HG03575 (cell line): ENCODE data around the gene AOC1.

ENCODE experiments used
- ATAC-seq: cut with Tn5 transposase; IDR thresholded peaks from one replicate; pipeline ENCODE4 v1.9.1; 2021; ENCODE audit not compliant: unreplicated experiment, insufficient number of reproducible peaks, low FRiP score; ENCODE audit errors: extremely low read depth

Gene AOC1

DNA sequence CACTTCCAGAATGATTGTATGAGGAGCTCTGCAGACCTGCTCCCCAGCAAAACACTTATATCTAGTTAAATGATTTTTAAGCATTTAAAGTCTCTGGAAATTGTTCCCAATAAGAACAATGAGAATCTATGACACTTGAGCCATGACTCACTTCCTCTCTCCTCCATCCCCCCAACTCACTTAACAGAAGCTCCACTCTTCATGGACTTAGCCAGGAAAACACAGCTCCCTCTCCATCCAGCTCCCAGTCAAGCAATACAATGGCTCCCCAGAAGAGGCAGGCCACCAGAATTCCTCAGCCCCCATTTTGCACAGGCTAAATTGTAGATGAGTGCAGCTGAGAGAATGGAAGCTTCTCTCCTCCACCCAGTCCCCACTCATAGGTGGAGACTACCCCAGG, 27.0 kb downstream of the AOC1 start:
- no peak for ATAC-seq

DNA sequence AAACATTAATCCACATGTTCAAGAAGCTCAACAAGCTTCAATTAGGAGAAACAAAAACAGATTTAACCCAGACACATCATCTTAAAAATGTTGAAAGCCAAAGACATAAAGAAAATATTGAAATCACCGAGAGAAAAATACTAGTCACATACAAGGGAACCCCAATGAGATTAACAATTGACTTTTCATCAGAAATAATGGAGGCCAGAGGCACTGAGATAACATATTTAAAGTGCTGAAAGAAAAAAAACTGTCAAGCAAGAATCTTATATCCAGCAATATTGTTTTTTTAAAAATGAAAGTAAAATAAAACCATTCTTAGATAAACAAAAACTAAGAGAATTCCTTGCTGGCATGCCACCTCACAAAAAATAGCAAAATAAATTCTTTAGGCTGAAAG, 28.9 kb downstream of the AOC1 start:
- ATAC-seq, result no peak

DNA sequence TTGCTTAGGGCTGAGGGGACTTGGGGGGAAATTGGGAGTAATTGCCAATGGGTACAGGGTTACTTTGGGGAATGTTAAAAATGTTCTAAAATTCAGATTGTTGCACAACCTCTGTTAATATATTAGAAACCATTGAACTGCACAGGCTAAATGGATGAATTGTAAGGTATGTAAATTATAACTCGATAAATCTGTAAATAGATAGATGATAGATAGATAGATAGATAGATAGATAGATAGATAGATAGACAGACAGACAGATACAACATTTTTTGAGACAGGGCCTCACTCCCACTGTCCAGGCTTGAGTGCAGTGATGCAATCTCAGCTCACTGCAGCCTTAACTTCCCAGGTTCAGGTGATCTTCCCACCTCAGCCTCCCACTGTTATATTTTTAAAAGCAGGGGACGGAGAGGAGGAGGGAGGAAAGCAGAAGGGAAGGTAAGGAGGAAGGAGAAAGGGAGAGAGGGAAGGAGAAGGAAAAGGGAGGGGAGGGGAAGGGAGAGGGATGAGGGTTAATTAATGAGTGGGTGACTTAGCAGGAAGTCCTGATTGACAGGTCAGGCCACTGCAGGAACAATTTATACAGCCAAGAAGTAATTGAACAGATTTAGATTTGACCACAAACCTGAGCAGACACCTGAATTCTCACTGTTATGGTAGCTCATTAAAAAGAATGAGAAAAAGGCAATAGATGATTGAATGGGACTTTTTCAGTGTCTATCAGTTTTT, 38.7 kb downstream of the AOC1 start:
- ATAC-seq, result no peak

DNA sequence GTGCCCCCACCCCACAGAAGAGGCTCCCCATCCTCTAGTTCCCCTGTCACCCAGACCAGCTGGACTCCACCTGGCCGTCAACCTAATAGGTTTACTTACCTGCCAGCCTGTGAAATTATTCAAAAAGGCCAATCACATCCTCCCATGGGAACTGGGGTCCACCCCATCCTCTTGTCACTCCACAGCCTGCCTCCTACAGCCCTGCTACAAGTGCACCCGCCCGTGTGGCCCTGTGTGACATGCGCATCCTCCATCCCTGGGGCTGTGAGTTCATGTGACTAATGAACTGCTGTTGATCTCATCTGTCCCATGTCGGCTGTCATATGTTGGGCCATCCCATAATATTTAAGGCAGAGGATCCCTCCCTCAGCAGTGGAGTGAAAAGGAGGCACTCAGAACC, 39.4 kb downstream of the AOC1 start:
- ATAC-seq, result no peak

DNA sequence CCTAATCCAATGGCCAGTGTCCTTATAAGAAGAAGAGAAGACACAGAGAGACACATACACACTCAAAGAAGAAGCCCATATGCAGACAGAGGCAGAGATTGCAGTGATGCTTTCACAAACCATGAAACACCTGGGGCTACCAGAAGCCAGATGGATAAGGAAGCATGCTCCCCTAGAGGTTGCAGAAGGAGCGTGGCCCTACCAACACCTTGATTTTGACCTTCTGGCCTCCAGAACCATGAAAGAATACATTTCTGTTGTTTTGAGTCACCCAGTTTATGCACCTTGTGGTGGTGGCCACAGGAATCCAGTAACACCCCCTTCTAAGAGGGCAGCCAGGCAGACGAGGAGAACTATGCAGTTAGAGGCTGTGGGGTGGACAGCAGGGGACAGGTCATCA, 43.5 kb downstream of the AOC1 start:
- ATAC-seq, result no peak

DNA sequence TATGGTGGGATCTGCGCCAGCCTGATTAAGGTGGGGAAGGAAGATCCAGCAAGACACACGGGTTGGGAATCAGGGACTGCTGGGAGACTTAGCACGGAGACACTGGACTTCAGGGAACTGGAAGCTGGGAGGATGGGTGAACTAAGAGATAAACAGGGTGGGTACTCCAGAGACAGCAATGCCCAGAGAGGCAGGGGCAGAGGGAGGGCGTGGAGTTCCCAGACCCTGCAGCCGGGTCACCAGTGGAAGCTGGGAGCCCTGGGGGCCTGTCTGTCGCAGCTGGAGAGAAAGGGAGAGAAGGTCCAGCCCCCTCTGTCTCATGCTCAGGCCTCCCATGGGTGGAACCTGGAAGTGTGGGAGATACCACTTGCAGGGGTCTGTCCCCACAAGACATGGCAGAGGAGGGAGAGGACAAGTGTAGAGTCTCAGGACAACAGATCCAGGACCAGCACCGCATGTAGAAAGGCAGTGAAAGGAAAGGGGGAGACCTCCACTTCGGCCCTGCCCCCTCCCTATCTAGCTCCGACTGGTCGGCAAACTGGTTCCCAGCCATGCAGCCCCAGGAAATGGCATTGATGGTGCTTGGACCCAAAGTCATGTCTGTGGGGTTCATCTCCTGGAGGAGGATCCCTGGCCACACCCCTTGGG, 44.4 kb downstream of the AOC1 start:
- ATAC-seq, result no peak

DNA sequence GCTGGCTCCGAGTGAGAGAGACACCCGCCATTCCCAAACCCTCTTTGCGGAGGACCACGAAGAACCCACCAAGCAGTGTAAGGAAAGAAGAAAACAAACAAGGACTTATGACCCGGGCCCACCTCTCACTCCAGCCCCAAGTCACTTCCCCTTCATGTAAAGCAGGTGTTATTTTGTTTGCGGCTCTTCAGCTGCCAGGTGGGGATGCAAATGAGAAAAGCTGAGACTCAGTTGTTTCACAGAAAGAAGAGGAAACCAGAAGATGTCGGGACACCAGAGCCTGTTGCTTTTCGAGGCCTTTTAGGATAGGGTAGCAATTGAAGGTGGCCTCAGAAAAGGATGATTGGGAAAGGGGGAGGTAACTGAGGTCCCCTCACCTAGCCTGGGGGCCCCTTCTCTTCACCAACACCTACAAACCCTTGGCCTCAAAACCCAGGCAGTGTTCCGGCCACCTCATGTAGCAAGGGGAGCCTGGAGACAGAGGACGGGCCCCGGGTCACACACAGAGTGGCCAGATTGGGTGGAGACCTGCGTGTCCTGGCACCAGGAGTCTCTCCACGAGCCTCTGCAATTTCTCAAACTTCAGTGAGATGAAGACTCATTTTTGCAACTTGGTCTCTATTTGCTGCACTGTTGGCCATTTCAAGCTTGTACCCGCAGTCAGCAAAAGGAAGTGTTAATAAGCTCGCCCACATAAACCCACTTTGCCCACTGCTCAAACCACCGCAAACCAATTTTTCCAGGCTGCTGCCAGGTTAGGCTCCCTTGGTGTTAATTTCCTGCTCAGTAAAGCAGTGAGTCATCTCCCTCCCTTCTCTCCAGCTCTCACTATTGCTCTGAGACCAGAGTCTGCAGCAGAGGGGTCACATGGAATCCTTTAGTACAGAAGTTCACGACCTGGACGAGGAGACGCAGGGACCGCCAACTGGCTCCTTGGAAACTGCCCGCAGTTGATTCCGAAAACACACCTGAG, 45.5 kb downstream of the AOC1 start:
- ATAC-seq, result no peak

DNA sequence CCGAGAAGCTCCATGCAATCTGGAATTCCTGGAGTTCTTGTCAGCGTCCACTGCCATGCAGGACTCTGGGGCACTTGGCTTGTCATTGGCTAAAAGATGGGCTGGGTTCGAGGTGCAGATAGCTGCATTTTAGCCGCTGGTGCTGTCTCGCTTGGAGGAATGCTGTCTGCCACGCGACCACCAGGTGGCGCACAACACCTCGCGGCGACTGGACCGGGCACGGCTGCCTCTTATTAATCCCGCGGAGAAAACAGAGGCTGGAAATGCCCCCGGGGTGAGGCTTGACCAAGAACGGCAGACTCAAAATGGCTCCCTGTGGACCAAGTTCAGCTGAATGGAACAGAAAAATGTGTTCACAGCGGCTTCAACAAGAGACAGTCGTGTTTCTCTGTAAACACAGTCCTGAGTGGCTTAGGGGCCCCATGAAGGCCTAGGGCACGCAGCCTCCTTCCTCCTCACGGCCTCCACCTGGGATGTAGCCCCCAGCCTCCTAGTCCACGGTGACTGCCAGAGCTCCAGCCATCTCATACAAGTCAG, 46.2 kb downstream of the AOC1 start:
- ATAC-seq, result no peak

DNA sequence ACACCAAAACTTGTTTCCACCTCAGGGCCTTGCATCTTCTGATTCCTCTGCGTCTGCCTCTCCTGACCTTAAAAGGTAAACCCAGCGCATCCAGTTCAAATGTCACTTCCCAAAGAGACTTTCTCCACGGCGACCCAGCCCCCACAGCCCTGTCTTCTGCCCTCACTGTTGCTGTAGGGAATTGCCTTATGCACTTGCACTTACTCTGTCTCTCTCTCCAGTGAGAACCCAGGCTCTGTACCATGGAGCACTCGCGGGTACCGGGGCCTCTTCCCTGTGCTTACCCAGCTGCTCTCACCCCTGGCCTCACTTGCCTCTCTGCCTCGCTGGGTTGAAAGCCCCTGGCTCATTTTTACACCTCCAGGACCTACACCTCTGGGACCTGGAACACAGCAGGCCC, 48.4 kb downstream of the AOC1 start:
- no peak for ATAC-seq

DNA sequence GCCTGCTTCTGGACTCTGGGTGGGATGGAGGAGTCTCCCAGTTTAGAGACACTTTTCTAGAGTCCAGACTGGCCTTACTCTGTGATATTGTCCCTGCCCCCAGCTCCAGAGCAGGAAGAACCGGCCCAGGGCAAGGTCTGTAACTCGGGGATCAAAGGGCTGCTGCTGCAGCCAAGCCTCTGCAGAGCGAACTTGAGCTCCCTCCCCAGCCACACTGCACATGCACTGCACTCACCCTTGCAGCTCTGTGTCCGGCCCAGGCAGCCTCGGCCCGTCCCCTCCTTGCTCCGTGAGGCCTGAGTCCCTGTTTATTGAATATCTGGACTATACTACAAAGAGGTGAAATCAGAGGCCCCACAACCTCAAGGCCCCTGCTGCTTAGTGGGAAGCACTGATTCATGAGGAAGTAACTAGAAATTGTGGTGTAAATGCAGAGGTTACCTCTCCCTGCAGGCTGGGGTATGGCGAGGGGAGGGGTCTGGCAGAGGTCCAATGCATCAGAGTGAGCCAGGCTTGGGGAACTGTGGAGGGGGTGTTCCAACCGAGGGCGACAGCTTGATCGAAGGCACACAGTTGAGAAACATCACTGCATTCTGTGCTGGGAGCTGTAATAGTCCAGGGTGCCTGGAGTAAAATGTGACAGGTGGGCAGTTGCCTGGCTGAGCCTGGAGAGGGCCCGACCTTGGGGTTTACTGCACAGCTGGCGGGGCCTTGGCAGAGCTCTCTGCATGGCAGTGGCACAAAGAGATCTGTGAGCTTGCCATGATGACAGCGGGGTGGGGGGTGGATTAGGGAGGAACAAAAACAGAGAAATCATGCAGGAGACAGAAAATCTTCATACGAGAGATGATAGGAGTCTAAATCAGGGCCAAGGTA, 49.1 kb downstream of the AOC1 start:
- no peak for ATAC-seq

DNA sequence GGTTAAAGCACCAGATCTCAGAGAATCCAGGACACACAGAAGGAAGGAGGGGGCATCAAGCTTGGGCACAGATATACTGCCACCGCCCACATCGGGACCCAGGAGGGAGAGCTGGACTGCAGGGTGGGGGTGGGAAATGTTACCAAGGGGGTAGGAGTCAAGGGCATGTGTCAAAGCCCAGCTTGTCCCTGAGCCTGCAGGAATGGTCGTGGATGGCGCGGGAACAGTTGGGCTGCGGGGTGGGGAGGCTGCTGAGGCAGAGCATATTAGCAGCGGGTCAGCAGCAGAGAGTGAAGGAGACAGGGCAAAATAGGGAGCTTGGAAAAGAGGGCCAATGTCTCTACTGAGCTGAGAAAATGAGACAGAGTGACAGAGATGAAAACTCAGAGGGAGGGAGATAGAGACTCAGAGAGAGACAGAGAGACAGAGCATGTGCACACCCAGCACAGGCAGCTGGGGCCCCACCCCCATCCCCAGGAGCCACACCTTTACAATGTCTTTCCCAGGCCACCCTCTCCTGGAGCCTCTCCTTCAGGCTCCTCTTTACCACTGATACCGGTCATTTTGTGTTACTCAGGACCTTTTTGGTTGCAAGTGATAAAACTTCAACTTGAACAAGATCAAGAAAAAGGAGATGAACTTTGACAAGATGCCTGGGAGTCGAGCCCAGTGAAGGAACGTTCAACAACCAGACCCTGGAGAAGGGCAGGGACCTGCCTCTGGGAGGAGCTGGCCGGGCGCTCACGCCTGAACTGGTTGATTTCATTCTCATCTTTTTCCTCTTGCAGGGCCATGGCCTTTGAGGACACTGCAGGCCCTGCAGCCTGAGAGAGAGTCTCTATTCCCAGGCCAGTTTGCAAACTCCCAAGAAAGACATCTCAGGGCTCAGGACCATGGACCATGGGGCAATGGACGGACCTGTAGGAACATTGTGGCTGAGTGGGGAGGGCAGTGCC, 50.0 kb downstream of the AOC1 start:
- no peak for ATAC-seq

DNA sequence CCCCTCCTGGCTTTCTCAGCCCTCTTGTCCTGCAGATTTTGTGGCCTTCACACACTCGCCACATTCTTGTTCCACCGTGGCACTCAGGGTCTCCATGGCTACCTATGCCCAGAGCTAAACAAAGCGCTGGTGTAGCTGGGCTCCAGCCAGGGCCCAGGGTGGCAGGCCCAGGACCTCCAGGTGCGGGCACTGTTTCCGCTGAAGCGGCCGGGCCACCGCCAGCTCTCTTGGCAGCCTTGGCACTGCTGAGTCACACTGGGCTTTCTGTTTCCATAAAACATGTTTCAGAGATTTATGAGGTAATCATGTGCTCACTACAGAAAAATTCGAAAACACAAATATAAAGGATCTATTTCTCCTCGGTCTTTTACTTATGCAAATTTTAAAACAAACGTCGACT, 51.3 kb downstream of the AOC1 start:
- no peak for ATAC-seq

DNA sequence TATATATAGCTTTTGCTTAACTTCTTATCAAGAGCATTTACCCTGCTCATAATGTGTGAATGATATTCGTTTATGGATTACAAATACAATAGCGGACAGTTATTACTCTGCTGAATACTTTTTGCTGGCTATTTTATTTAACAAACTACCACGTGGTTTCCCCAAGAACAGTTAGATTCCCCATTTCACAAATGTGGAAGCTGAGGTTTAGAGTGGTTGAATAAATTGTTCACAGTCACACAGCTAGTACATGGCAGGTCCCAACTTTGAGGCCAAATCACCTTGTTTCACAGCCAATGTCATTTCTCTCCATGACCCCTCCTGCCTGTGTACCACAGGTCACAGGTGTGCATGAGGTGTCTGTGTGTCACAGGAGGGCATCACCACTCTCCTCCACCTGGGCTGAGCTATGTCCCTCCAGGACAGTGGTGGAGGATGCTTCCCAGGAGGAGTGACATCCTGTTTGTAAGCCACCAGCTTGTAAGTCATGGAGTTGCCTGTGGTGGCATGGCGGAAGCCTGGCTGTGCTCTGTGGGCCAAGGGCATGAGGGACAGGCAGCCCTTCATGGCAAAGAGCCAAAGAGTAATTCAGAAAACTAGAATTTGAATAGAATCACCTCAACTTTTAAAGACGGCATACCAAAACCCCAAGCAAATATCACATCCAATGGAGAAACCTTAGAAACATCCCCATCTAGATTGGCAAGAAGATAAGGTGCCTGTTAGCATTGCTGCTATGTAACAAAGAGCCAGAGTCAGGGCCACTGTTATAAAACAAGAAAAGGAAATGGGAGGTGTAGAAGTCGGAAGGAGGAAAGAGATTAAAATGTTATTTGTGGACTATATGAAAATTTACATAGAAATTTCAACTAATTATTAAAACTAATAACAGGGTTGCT, 51.9 kb downstream of the AOC1 start:
- no peak for ATAC-seq

DNA sequence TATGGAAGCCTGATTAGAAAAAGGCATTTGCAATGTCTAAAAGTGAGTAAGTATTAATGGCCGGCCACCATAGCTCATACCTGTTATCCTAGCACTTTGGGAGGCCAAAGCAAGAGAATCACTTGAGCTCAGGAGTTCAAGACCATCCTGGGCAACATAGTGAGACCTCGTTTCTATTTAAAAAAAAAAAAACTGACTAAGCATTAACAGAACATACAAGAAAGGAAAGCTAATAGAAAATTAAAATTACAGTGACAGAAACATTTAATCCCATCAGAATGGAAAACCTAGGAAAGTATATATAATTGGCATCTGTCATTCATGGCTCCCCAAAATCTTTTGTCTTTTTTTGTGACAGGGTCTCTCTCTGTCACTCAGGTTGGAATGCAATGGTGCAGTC, 55.9 kb downstream of the AOC1 start:
- ATAC-seq, result no peak

DNA sequence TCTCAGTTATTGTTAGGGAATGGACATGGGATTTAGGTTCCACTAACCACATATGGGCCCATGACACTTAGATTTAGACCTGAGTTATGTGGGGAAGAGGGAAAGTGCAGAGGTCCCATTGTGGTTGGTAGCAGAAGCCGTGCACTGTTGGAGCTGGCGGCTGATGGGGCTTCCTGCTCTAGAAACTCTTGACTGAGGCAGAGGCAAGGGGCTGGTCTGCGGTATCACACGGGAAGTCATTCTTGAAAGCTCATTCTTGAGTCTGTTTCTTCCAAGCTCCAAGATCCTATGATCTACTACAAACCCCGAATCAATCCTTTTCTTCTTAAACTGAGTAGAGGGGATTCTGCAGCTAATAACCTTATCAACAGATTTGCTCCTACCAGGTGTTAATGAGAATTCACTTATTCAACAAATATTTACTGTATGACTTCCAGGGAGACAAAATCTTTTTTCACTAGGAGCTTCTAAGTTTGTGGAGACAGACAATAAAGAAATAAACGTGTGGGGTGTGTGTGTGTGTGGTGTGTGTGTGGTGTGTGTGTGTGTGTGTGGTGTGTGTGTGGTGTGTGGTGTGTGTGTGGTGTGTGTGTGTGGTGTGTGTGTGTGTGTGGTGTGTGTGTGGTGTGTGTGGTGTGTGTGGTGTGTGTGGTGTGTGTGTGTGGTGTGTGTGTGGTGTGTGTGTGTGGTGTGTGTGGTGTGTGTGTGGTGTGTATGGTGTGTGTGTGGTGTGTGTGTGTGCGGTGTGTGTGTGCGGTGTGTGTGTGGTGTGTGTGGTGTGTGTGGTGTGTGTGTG, 57.1 kb downstream of the AOC1 start:
- no peak for ATAC-seq
